ENCODE data around the gene KCNK15.

KCNK15 gene

DNA sequence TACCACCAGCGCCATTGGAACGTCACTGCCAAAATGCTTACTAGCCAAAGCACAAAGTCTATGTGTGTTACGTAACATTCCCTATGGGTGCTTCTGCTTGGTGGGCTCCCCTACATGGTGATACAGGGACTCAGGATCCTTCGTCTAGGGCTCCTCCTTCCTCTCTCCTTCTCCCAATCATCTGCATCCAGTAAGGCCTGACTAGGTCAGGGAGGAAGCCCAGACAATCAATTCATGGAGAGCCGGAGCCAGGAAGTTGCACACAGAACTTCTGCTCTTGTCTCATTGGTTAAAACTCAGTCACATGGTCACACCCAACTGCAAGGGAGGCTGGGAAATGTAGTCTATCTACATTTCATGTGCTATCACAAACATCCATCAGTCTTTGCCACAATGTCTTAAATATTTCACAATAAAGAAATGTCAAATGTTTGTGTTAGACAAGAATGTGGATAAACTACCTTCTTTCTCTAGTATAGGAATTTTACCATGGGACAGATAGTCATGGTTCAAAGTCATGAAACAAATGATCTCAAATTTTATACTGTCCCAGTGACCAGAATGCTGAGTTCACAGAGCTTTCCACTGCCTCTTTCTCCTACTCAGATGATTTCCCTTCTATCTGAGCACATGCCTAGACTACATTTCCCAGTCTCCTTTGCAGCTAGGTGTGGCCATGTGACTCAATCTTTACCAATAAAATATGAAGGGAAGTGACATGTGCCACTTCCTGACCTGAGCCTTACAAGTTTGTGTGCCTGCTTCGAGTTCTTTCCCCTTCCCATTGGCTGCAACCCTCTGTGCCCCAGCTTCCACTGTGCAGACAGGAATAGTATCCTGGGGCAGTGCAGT lies 9.3 kb upstream of the KCNK15 start:
- peak; percentile 63 for DNase-seq (ENCODE audit: low read depth)

- DNase-seq (ENCODE audit: low read depth), result no peak
Observed at GRCh38 chr20:44737116-44737515, 8.5 kb upstream of the KCNK15 start.

- no peak for DNase-seq (ENCODE audit: low read depth)
Observed at GRCh38 chr20:44738813-44739477, 6.7 kb upstream of the KCNK15 start.

DNA sequence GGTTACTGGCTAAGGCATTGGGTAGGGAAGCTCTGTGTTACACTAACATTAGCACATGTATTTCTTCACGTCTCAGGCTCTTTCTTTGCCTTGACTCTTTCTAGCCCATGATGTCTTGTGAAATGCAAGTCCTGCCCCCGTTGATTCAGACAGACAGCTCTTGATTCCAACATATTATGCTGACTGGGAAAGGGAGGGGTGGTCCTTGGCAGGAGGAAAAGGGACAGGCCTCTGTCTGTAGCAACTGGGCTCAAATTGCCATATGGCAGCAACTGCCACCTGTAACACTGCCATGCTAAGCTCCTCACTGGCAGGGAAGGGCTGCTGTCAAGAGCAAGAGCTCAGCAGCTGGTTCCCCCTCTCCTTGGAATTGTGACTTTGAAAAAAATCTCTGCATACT lies 5.7 kb upstream of the KCNK15 start:
- no peak for DNase-seq (ENCODE audit: low read depth)

DNA sequence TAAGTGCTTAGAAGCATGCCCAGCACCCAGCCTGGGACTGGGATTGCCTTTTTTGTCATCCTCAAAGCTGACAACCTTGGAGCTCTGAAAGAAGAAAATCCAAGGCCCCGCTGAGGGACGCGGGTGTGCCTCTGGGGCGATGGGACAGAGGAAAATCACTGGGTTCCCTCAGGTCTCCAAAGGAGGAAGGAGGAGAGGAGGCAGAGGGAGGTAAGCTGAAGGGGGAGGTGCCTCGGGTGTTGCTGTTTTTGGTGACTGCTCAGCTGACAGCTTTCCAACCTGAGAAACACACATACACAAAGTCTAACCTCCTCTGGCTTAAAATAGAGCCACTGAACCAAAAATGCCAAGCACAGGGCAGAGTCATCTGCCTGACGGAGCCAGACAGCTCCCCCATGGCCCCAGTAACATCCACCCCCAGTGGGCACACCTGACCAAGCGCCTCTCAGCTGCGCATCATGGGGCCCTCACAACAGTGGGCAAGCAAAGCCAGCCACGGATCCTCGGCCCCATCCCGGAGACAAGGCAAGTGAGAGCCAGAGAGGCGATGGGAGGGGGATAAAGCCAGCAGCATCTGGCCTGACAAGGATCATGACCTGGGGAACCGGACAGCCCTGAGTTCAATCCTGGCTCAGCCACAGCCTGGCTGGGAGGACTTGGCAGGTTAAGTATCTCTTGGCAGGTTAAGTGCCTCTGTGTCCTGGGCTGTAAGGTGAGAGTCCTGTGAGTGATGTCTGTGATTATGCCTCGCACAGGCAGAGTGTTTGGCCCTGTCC lies 3.2 kb upstream of the KCNK15 start:
- no peak for DNase-seq (ENCODE audit: low read depth)

DNA sequence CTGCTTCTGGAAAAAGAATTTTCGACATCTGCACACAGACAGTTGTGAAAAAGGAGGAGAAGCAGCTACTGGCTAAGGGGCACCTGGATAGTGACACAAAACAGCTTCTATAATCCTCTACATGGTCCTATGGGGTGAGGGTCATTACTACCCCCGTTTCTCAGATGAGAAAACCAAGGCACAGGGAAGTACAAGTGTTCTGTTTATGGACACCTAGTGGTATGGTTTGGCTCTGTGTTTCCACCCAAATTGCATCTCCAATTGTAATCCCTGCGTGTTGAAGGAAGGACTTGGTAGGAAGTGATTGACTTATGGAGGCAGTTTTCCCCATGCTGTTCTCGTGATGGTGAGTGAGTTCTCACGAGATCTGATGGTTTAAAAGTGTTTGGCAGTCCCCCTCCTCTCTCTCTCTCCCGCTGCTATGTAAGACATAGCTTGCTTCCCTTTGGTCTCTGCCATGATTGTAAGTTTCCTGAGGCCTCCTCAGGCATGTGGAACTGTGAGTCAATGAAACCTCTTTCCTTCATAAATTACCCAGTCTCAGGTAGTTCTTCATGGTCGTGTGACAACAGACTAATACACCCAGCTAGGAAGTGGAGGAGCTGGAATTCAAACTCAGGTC lies 2.5 kb upstream of the KCNK15 start:
- DNase-seq (ENCODE audit: low read depth), result no peak

DNA sequence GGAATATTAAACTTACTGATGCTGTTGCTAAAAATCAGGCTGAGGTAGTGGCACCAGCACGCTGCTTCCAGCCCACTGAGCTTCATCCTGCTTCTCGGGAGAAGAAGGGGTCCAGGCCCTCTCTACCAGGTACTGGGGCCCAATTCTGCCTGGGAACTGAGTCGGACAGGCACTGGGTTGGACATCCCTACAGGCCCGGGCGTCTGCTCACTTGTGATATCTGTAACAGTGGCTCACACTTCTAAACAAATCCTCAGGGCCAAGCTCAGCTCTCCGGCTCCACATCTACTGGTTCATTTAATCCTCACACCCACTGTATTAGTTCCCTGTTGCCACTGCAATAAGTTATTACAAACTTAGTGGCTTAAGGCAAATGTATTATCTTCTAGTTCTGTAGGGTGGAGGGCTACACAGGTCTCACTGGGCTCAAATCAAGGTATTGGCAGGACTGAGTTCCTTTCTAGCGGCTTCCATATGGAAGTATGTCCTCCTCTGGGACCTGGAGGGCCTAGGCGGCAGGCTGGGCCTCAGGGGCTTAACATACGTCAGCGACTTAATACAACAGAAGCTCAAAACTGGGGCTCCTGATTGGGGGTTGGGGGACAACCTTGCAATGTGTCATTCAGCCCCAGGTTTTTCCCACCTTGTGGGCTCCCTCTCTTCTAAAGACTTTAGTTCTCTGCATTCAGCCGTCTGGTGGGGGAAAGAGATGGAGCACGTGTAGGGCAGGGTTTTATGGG lies 1.6 kb upstream of the KCNK15 start:
- DNase-seq (ENCODE audit: low read depth), result no peak

GRCh38 chr20:44745122-44745597 lies 505 bp upstream of the KCNK15 start:
- DNase-seq (ENCODE audit: low read depth), result no peak

GRCh38 chr20:44746367-44747165 lies 901 bp downstream of the KCNK15 start:
- DNase-seq (ENCODE audit: low read depth), result no peak

- DNase-seq (ENCODE audit: low read depth), result no peak
Observed at GRCh38 chr20:44747166-44748004, 1.7 kb downstream of the KCNK15 start.

DNA sequence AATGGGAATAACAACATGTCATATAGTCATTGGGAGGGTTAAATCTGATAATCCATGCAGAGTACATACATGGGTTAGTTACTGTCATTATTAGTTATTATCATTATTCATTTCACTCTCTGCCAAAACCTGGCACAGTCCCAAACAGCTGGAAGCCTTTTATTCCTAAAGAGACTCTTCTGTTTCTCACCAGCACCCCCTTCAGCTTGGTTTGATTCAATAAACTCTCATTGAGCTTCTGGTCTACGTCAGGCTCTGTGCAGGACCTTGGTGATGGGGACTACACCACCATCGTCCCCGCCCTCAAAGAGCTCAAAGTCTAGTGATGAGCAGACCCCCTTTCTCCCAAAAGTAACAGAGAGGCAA lies 2.3 kb downstream of the KCNK15 start:
- DNase-seq (ENCODE audit: low read depth), result no peak

DNA sequence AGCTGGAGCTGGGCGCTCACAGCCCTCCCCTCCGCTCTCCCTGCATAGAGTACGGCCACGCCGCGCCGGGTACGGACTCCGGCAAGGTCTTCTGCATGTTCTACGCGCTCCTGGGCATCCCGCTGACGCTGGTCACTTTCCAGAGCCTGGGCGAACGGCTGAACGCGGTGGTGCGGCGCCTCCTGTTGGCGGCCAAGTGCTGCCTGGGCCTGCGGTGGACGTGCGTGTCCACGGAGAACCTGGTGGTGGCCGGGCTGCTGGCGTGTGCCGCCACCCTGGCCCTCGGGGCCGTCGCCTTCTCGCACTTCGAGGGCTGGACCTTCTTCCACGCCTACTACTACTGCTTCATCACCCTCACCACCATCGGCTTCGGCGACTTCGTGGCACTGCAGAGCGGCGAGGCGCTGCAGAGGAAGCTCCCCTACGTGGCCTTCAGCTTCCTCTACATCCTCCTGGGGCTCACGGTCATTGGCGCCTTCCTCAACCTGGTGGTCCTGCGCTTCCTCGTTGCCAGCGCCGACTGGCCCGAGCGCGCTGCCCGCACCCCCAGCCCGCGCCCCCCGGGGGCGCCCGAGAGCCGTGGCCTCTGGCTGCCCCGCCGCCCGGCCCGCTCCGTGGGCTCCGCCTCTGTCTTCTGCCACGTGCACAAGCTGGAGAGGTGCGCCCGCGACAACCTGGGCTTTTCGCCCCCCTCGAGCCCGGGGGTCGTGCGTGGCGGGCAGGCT lies 4.6 kb downstream of the KCNK15 start:
- DNase-seq (ENCODE audit: low read depth), result no peak

GRCh38 chr20:44752099-44752931 lies 6.7 kb downstream of the KCNK15 start:
- no peak for DNase-seq (ENCODE audit: low read depth)

- no peak for DNase-seq (ENCODE audit: low read depth)
Observed at GRCh38 chr20:44754554-44754953, 8.9 kb downstream of the KCNK15 start.

DNA sequence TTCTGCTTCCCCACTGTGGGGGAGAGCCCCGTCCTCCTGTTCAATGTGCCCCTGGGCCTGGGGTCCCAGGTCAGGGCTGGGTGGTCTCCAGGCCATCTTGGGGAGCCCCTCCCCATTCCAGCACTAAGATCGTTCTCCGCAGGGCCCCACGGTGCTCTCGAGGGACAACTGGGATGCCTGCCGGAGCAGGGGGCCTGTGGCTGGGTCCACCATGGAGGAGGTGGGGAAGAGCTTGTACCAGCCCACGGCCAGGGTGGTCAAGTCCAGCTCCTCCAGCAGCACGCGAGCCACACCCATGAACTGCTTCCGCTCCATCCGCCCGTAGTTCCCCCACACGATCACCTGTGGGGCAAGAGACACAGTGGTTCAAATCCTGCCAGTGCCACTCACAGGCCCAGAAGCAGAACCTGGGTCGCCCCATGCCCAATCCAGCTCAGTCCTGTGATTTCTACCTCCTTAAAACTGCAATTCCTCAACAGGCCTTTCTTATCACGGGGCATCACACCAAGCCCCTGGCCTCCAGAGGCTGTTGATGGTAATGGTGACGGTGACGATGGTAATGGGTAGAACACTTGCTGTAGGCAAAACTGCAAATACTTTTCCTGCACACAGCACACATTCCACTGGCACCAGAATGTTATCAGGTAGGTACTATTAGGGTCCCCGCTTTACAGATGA lies 10.5 kb downstream of the KCNK15 start:
- no peak for DNase-seq (ENCODE audit: low read depth)

DNA sequence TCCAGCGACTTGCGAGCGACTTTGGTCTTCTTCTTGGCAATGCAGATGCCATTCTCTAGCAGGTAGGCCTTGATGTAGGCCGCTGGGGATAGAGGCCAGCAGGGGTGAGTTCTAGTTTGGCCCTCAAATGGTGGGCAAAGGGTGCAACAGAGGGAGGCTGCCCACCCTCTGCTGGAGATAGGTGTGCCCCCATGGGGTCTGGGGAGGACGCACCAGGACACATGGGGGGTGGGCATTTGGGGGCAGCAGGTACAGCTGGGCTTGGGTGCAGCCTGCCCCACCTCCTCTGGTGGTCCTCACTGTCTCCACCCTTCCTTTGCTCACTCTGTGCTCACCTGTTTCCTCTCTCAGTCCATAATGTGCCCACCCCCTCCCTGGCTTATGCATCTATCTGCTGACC lies 11.3 kb downstream of the KCNK15 start:
- DNase-seq (ENCODE audit: low read depth), result no peak

DNA sequence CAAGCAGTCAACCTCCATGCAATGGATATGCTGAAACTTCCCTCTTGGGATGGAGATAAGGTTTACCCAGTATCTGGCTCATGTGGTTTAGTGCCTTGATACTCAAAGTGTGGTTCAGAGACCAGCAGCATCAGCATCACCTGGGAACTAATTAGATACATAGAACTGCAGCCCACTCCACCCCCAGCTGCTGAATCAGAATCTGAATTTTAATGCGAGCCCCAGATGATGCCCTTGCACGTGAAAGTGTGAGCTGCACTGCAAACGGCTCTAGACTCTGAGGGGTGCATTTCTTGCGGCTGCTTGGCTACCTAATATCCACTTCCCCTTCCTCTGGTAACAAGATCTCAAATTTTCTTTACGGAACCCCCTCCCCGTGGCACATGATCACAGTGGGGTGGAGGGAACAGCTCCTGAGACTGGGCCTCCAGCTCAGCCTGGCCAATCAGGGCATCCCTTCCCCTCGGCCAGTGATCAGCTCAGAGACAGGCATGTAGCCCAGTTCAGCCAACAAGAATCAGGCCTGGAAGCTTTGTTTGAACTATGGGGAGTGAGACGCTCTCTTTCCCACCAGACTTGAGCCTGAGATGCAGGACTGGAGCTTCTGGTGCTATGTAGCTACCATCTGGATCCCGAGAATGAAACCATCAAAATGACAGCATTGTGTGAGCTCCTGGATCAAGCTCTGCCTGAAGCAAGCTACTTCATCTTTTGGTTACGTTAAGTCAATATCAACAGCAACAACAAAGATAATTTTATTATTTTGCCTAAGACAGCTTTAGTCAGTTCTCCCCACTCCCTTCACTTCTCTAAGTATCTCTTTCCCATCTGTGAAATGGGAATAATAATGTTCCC lies 12.8 kb downstream of the KCNK15 start:
- no peak for DNase-seq (ENCODE audit: low read depth)
